HL-60/S4 (cell line): Measurements from ENCODE around the gene DLX4.

Experiments used
- in situ Hi-C: fragments of 300-500 bp; cut with MboI; formaldehyde crosslinking; loops from 2 replicates; pipeline ENCODE4 v1.14.3; 2022; ENCODE audit warnings: low sequenced_read_pairs

The DLX4 gene

GRCh38 chr17:49969134-49969759 is at the start of gene DLX4:
DLX4 (plus strand) TSS chr17:49969190; CDS start chr17:49969469, 279 bp downstream.
- in situ Hi-C loops: no loop called here

GRCh38 chr17:49920030-49920769 is 48.8 kb upstream of the DLX4 start:
- in situ Hi-C loops: no loop called here

- in situ Hi-C loops: no loop called here
These were observed 46.9 kb upstream of the DLX4 start for GRCh38 chr17:49922095-49922494.

GRCh38 chr17:49924116-49924515 is 44.9 kb upstream of the DLX4 start:
- in situ Hi-C loops: no loop called here

GRCh38 chr17:49924589-49924988 is 44.4 kb upstream of the DLX4 start:
- in situ Hi-C loops: no loop called here

GRCh38 chr17:49925921-49926320 is 43.1 kb upstream of the DLX4 start:
- in situ Hi-C loops: no loop called here

GRCh38 chr17:49926886-49927285 is 42.1 kb upstream of the DLX4 start:
- in situ Hi-C loops: no loop called here

- in situ Hi-C loops: no loop called here
These were observed 40.7 kb upstream of the DLX4 start for GRCh38 chr17:49928126-49928800.

- in situ Hi-C loops: no loop called here
These were observed 40.0 kb upstream of the DLX4 start for GRCh38 chr17:49928837-49929475.

- in situ Hi-C loops: no loop called here
These were observed 38.1 kb upstream of the DLX4 start for GRCh38 chr17:49930880-49931279.

GRCh38 chr17:49931416-49932137 is 37.4 kb upstream of the DLX4 start:
- in situ Hi-C loops: no loop called here

GRCh38 chr17:49932138-49932723 is 36.8 kb upstream of the DLX4 start:
- in situ Hi-C loops: no loop called here

GRCh38 chr17:49932901-49933300 is 36.1 kb upstream of the DLX4 start:
- in situ Hi-C loops: no loop called here

GRCh38 chr17:49935526-49936210 is 33.3 kb upstream of the DLX4 start:
- in situ Hi-C loops: no loop called here

- in situ Hi-C loops: no loop called here
These were observed 32.6 kb upstream of the DLX4 start for GRCh38 chr17:49936386-49936785.

- in situ Hi-C loops: no loop called here
These were observed 29.7 kb upstream of the DLX4 start for GRCh38 chr17:49939318-49939717.

- in situ Hi-C loops: no loop called here
These were observed 27.6 kb upstream of the DLX4 start for GRCh38 chr17:49941427-49941826.

- in situ Hi-C loops: no loop called here
These were observed 26.0 kb upstream of the DLX4 start for GRCh38 chr17:49942947-49943346.

- in situ Hi-C loops: no loop called here
These were observed 24.6 kb upstream of the DLX4 start for GRCh38 chr17:49944273-49944870.

- in situ Hi-C loops: no loop called here
These were observed 22.8 kb upstream of the DLX4 start for GRCh38 chr17:49946208-49946607.
